ELF-1 (cell line): ENCODE results near the gene PDZD11.
"Not testable (repeated sequence)": the region's sequence is repeated elsewhere in the genome, so short reads cannot be mapped to it uniquely, and the experiment has no call there.

Source experiments
- DNase-seq: peaks from one replicate; pipeline ENCODE4 v3.0.0-alpha.2; 2016; ENCODE audit warnings: low read depth, low spot score

Gene PDZD11

DNA sequence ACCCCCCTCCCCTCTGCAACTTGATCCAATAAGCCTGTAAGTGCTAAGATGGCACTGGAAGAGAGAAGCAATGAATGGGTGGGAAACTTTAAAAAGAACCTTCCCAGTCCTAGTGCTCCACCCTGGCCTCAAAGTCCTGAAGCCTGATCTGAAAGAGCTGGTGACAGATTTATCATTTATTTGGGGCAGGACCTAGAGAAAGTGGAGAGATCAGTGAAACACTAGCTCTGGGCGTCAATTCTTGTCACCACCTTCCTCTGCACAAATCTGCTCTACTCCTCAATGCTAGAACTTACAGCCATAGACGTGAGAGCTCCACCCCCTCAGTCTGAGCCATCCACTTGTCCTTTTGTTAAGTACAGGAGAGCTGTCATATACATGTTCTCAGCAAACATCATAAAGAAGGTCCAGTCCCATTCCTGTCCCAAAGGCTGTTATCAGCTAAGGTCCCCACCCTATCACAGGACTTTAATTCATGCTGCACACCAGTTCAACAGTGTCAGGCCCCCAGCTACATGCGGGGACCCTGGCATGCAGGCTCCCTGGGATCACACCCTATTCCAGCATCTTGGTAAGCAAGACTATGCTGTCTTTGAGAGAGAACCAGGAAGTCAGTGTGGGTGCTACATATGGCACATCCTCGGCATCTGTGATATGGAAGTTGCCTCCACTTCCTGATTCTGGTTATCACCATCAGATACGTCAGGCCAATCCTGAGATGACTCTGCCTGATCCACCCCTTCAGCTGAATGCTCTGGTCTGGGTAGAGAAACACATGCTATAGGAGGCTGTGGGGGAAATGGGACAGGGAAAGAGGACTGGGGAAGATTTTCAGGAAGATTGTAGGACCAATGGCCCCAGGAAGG is 32.1 kb downstream of the PDZD11 start:
- no peak for DNase-seq

DNA sequence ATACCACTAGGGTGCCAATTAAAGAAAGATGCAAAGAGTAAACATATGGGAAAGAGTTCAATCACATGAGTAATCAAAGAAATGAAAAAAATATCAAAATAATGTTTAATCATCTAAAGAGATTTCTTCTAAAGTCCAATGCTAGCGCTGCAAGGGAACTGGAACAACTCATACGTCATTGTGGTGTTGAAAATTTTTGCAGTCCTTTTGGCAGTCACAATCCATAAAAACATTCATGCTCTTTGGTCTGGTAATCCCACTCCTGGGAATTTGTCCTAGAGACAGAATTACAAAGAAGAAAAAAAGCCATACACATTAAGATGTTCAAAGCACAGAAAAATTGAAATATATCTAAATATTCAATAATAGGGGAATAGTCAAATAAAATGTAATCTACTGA is 34.3 kb downstream of the PDZD11 start:
- no peak for DNase-seq

DNA sequence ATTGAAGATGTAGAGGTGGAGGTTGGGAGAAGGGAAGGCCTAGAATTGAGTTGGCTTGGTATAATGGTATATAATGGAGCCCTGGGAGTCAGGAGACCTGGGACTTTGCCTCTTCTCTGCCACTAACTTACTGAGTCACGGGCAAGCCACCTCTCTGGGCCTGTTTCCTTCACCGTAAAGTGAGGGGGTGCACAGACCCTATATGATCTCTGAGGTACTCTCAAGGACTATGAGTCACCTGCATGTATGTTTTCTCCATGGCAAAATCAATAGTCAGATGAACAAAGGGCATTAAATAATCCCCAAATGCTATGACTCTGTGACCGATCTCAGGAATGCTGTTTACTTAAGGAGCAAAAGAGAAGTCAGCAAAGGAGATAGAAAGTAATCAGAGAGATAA is 34.8 kb downstream of the PDZD11 start:
- no peak for DNase-seq

DNA sequence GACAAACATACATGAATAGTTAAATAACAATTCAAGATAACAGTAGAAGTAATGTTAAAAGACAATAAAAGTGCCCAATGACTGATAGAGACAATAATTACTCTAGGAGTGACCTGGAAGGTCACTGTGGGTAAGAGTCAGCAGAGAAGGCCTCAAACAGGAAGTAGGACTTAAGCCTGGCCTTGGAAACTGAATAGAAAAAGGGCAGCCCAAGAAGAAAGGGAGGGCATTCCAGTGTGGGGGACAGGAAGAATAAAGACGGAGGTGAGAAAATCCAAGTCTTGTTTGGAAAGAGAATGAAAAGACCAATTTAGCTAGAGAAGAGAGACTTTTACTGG is 35.7 kb downstream of the PDZD11 start:
- DNase-seq: no peak

DNA sequence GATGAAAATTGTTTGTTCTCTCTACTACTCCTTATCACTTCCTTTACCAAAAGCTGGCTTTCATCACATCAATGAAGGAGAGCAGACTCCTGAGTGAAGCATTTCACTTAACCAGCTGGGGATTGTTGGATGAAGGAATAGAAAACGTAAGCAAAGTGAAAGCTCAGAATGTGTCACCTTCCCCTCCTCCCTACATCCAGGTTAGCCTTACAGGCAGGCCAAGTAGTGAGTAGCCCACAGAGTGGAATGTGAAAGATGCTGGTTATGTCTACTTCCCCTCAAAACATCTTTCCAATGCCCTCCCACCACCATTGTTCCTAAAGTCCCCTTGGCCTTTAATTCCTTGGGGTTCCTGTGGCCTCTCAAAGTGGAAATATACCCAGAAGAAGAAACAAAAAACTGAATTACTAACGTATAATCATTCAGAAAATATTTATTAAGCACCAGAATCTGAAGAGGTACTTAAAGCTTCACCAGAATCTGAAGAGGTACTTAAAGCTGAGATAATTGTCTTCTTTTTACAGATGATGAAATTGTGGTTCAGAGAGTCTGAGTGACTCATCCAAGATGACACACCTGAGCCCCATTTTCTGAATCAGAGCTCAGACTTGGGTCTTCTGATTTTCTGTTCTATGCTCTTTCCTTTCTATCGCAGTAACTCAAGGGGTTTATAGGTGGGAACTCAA is 36.2 kb downstream of the PDZD11 start:
- DNase-seq: no peak

DNA sequence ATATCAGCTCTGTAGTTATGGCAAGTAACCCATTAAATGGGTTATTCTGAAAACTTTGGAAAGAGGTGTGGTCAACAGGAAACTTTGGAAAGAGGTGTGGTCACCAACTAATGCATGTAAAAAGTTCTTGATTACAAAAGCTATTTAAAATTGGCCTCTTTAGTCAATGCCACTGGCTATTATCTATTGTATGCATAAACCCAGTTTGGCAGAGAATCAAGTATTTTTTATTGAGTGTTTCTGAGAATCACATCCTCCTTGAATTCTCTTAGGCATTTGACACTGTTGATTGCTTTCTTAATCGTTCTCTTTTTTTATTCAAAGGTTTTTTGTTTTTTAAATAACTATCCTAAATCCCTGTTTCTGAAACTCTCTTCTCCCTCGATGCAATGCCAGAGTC is 37.2 kb downstream of the PDZD11 start:
- no peak for DNase-seq

DNA sequence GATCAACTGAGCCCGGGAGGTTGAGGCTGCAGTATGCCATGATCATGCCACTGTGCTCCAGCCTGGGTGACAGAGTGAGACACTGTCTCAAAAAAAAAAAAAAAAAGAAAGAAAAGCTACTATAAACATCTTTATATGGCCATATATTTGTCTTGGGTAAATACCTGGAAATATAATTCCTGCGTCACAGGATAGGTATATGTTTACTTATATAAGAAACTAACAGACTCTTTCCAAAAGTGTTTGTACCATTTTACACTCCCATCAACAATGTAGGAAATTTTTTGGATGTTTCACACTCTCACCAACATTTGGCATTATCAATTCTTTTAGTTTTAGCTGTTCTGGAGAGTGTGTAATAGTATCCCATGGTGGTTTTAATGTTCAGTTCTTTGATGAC is 42.5 kb downstream of the PDZD11 start:
- no peak for DNase-seq

DNA sequence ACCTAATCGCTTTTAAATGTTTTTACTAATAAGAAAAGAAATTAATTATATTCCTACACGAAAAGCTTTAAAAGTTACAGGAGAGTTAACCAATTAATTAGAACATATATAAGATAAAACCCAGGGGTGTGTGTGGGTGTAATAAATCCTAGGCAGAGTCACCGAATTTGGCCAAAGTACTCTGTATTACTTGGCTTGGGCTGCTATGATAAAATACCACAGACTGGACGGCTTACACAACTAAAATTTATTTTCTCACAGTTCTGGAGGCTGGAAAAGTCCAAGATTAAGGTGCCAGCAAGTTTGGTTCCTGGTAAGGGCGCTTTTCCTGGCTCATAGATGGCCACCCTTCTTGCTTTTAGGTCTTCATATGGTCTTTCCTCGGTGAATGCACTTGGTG is 44.8 kb downstream of the PDZD11 start:
- no peak for DNase-seq

DNA sequence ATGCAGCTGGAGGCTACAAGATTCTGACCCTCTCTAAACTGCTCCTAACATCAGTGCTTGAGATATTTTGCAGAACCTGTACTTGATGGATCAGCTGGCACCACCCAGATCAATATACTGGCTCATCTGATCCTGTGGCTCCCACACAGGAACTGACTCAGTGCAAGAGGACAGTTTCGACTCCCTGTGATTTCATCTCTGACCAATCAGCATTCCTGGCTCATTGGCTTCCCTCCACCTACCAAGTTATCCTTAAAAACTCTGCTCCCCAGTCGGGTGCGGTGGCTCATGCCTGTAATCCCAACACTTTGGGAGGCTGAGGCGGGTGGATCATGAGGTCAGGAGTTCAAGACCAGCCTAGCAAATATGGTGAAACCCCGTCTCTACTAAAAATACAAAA is 46.1 kb downstream of the PDZD11 start:
- not testable (repeated sequence) for DNase-seq

DNA sequence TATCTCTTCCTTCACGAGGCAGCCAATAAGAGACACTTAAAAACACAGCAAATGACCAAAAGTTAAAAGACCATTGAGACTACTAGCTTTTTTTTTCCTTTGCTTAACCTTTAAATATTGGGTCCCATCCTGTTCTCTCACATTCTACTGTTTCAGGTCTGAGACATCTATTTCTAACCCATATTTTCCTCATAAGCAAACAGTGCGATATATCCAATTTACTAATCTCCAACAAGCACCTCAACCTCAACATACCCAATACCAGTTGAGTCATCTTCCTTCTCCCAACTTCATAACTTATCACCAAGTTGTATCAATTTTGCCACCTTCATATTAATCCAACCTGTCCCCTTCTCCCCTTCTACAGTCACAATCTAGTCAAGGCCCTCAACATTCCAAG is 48.2 kb downstream of the PDZD11 start:
- no peak for DNase-seq

DNA sequence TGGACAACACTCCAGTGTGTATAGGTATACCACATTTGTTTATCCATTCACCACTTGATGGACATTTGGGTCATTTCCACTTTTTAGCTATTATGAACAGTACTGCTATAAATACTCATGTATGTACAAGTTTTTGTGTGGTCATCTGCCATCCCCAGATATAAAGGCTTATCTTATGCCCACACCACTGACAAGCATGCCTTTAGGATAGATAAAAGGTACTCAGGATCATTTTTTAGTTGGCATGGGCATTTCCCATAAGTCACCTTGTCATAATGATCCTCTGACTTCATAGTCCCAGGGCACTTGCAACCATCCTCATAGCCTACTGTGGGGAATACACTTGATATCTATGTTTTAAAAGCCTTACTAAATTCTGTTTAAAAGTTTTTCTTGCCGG is 49.0 kb downstream of the PDZD11 start:
- no peak for DNase-seq
